DOHH2 (cell line): ENCODE data around the gene SDHB.

Experiments used
- CTCF ChIP-seq: fragments of 200-600 bp; sonication (generic); IDR thresholded peaks from one replicate; pipeline ENCODE4 v1.5.1; 2014; ENCODE audit warnings: antibody characterized with exemption, mild to moderate bottlenecking, low read depth, low read length; ENCODE audit not compliant: poor library complexity, severe bottlenecking
- EZH2phosphoT487 ChIP-seq: fragments of 200-600 bp; sonication (generic); IDR thresholded peaks from 2 replicates; pipeline ENCODE4 v1.6.1; 2017; ENCODE audit warnings: borderline replicate concordance, mild to moderate bottlenecking, antibody characterized with exemption, low read length, moderate library complexity, mixed read lengths

- no peak for TF ChIP-seq CTCF
- no peak for TF ChIP-seq EZH2phosphoT487
Measured at GRCh38 chr1:16986560-16986959, 67.3 kb downstream of the SDHB start.
